Stimulated activated CD4-positive, alpha-beta T cell treated with anti-CD3 and anti-CD28 coated beads, Interleukin-2, amount 100 ng/mL, for 24 hours (primary cell): Measurements from ENCODE around the gene RNF187.

Experiments
- DNase-seq, 2 donors: peaks; one replicate each; pipeline ENCODE4 v3.0.0-alpha.2; 2020

RNF187 gene

GRCh38 chr1:228511546-228512445 is 24.6 kb downstream of the RNF187 start:
- no peak for DNase-seq

- DNase-seq = no peak
These were observed 25.6 kb downstream of the RNF187 start for GRCh38 chr1:228512781-228513198.

- DNase-seq = no peak
These were observed 26.2 kb downstream of the RNF187 start for GRCh38 chr1:228513236-228513900.

GRCh38 chr1:228514421-228514820 is 27.2 kb downstream of the RNF187 start:
- DNase-seq = no peak

- peak in 1 of 2 donors; percentile 37 for DNase-seq
These were observed 28.1 kb downstream of the RNF187 start for GRCh38 chr1:228515200-228515834.

- no peak for DNase-seq
These were observed 30.5 kb downstream of the RNF187 start for GRCh38 chr1:228517655-228518054.

GRCh38 chr1:228527596-228527995 is 40.4 kb downstream of the RNF187 start:
- DNase-seq = no peak

- no peak for DNase-seq
These were observed 41.4 kb downstream of the RNF187 start for GRCh38 chr1:228528612-228529011.

GRCh38 chr1:228530086-228530758 is 43.0 kb downstream of the RNF187 start:
- no peak for DNase-seq

- no peak for DNase-seq
These were observed 44.0 kb downstream of the RNF187 start for GRCh38 chr1:228530951-228531731.

GRCh38 chr1:228538831-228539230 is 51.6 kb downstream of the RNF187 start:
- DNase-seq = no peak

GRCh38 chr1:228540161-228540917 is 53.2 kb downstream of the RNF187 start:
- no peak for DNase-seq

GRCh38 chr1:228541725-228542124 is 54.5 kb downstream of the RNF187 start:
- DNase-seq = no peak

- DNase-seq = no peak
These were observed 55.2 kb downstream of the RNF187 start for GRCh38 chr1:228542376-228542775.

- DNase-seq = no peak
These were observed 55.8 kb downstream of the RNF187 start for GRCh38 chr1:228542981-228543380.

- DNase-seq = no peak
These were observed 56.2 kb downstream of the RNF187 start for GRCh38 chr1:228543396-228543795.

- no peak for DNase-seq
These were observed 57.1 kb downstream of the RNF187 start for GRCh38 chr1:228544021-228544850.

GRCh38 chr1:228544921-228545591 is 57.9 kb downstream of the RNF187 start:
- no peak for DNase-seq
